Measurements from ENCODE around the gene FEM1C.

Gene FEM1C

GRCh38 chr5:115549154-115549553, 4.6 kb upstream of the FEM1C start:
- no peak overlapping the region for H3K4me3 ChIP-seq (ENCODE audit: low read depth, low read length)
- DNase-seq (ENCODE audit: low read depth) = peak; percentile 53
- TF ChIP-seq CTCF (IDR thresholded peaks at IDR 0.05; ENCODE audit: low read depth, low read length, missing control alignments) = peak; percentile 50

DNA sequence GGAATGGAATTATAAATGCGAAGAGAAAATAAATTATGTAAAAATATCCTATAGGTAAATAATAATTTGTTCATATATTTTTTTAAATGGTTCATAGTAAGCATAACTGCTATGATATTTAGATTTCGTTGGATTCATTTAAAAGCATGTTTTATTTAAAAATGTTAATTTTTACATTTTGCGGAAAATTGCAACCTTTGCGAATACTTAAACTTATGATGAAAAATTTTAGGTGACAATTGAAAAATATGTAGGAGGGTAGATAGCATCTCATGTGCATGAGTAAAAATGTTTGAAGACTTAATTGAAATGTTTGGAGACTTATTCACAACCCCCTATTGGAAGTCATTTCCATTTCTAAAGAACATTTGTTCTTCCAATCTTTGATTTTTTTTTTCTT, 4.1 kb upstream of the FEM1C start:
- DNase-seq (ENCODE audit: low read depth) = no peak
- no peak overlapping the region for H3K4me3 ChIP-seq (ENCODE audit: low read depth, low read length)
- no peak for TF ChIP-seq CTCF (IDR thresholded peaks at IDR 0.05; ENCODE audit: low read depth, low read length, missing control alignments)

GRCh38 chr5:115545351-115545882, 842 bp upstream of the FEM1C start:
- no peak overlapping the region for H3K4me3 ChIP-seq (ENCODE audit: low read depth, low read length)

GRCh38 chr5:115544043-115544435, 536 bp downstream of the FEM1C start:
- peak overlapping the region; percentile 92 for H3K4me3 ChIP-seq (ENCODE audit: low read depth, low read length)
- TF ChIP-seq CTCF (IDR thresholded peaks at IDR 0.05; ENCODE audit: low read depth, low read length, missing control alignments) = no peak
- no peak for DNase-seq (ENCODE audit: low read depth)

More at GRCh38 chr5:115545351-115545882, 842 bp upstream of the FEM1C start:
- DNase-seq (ENCODE audit: low read depth) = no peak
- no peak for TF ChIP-seq CTCF (IDR thresholded peaks at IDR 0.05; ENCODE audit: low read depth, low read length, missing control alignments)

DNA sequence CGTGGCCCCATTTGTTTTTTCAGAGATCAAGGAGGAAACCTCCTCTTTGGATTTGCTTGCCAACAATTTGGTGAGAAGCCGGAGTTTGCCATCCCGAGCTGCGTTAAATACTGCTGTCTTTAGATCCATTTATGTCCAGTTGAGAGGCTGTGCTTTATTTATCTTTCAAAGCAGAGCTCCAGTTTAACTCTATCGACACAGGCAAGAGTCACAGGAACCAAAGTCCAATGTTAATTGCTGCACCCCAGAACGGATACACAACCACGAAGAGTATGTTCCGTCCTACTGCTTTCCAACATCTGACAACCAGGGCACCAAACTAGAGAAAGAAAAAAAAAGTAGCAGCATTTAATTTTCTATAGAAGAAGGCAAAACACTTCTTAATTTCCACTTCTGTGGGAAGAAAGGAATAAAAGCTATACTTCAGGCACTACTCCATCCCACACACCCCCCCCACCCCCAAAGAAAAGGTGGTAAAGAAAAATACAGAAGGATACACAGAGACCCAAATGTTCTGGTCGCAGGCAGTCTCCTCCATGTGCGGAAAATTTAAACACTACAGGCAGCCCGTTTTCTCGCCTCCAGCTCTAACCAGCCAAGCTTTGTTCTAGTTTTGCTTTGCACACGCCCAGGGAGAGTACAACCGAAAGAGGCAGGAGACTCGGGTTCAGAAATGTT, 1.1 kb downstream of the FEM1C start:
- DNase-seq (ENCODE audit: low read depth) = peak; percentile 46
- no peak for TF ChIP-seq CTCF (IDR thresholded peaks at IDR 0.05; ENCODE audit: low read depth, low read length, missing control alignments)
- H3K4me3 ChIP-seq (ENCODE audit: low read depth, low read length) = peak overlapping the region; percentile 92

DNA sequence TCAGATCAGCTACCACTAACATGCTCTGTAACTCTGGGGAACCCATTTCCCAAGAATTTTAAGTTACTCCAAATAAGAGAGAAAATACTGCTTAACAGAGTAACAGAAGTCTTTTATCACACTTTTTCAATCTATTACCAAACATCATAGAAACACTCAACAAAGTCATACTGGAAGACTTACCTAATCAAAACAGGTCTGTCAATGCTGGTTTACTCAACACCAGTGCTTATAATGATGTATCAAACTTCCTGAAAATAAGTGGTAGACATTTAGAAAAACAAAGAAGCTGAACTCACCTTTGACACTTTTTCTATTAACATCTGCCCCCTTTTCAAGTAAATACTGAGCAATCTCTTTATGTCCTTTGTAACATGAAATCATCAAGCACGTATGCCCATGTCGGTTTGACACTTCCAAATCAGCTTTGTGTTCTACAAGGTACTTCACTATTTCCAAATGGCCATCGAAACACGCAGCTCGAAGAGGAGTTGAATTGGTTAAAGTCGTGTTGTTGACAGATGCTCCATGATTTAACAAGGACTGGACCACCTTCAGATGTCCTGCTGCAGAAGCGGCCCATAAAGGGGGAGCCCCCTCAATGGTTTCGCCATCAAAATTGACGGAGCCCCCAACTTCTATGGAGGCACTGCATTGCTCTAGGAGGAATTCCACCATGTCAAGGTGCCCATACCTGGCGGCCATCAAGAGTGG, 1.8 kb downstream of the FEM1C start:
- H3K4me3 ChIP-seq (ENCODE audit: low read depth, low read length) = peak overlapping the region; percentile 92
- no peak for TF ChIP-seq CTCF (IDR thresholded peaks at IDR 0.05; ENCODE audit: low read depth, low read length, missing control alignments)
- no peak for DNase-seq (ENCODE audit: low read depth)

Data from GM12864 (cell line).